HepG2 (cell line): ENCODE results near the gene MYOF.

Experiments
- ATF3 ChIP-seq: sonication (generic); formaldehyde crosslinking; IDR thresholded peaks from 2 replicates; pipeline ENCODE4 v1.4.0; 2020; ENCODE audit warnings: missing genetic modification reagents
- CTCF ChIP-seq: sonication (generic); formaldehyde crosslinking; IDR thresholded peaks from 2 replicates; pipeline ENCODE4 v1.5.0; 2020; ENCODE audit warnings: mild to moderate bottlenecking, missing genetic modification reagents, moderate library complexity
- EP300 ChIP-seq, 3 experiments: sonication (generic) in 1 of 3; formaldehyde crosslinking in 1 of 3; IDR thresholded peaks; 2 replicates each; pipeline versions ENCODE4 v1.5.1 to v1.6.1; 2011 to 2020; ENCODE audit warnings: low read depth in 2 of 3, low read length in 2 of 3, borderline replicate concordance in 1 of 3, improper control_type of control experiment in 1 of 3, mild to moderate bottlenecking in 1 of 3, missing genetic modification reagents in 1 of 3, moderate library complexity in 1 of 3
- FOXP1 ChIP-seq, 2 experiments: fragments of 450-650 bp in 1 of 2; IDR thresholded peaks; 2 replicates each; pipeline ENCODE4 v1.6.1; 2017 to 2018; ENCODE audit warnings: antibody characterized with exemption in 1 of 2
- KDM2A ChIP-seq: sonication (generic); formaldehyde crosslinking; IDR thresholded peaks from 2 replicates; pipeline ENCODE4 v1.4.0; 2020; ENCODE audit warnings: low read depth, missing genetic modification reagents, borderline replicate concordance
- KLF13 ChIP-seq: sonication (generic); formaldehyde crosslinking; IDR thresholded peaks from 2 replicates; pipeline ENCODE4 v1.4.0; 2020; ENCODE audit warnings: mild to moderate bottlenecking, missing genetic modification reagents
- PHF8 ChIP-seq: sonication (generic); formaldehyde crosslinking; IDR thresholded peaks from 2 replicates; pipeline ENCODE4 v1.5.0; 2020; ENCODE audit warnings: missing genetic modification reagents
- POLR2A ChIP-seq, 2 experiments: IDR thresholded peaks; 2 replicates each; pipeline ENCODE4 v1.6.1; 2011; ENCODE audit warnings: low read depth in 2 of 2, low read length in 2 of 2, mild to moderate bottlenecking in 1 of 2, moderate library complexity in 1 of 2; ENCODE audit not compliant: insufficient read depth in 1 of 2
- REST ChIP-seq, 2 experiments: IDR thresholded peaks; 2 replicates each; pipeline ENCODE4 v1.6.1; 2011 to 2012; ENCODE audit warnings: low read length in 2 of 2, borderline replicate concordance in 1 of 2, low read depth in 1 of 2, mild to moderate bottlenecking in 1 of 2, moderate library complexity in 1 of 2
- RNF2 ChIP-seq: fragments of 450-650 bp; conservative IDR thresholded peaks from 2 replicates; pipeline ENCODE4 v1.6.1; 2016; ENCODE audit warnings: low read depth
- SIN3A ChIP-seq: IDR thresholded peaks from 2 replicates; pipeline ENCODE4 v1.6.1; 2011; ENCODE audit warnings: low read depth, mild to moderate bottlenecking, control low read depth, low read length, borderline replicate concordance
- SNAPC2 ChIP-seq: sonication (generic); formaldehyde crosslinking; IDR thresholded peaks from 2 replicates; pipeline ENCODE4 v1.8.1; 2022; ENCODE audit warnings: mild to moderate bottlenecking, missing genetic modification reagents
- ZKSCAN1 ChIP-seq: fragments of 150-350 bp; IDR thresholded peaks from 2 replicates; pipeline ENCODE4 v1.6.1; 2014; ENCODE audit warnings: low read length
- TF ChIP-seq, protein P1 (sequence below): sonication (generic); formaldehyde crosslinking; IDR thresholded peaks from 2 replicates; pipeline ENCODE4 v1.4.0; 2020; ENCODE audit warnings: low read depth, missing genetic modification reagents

- no peak for TF ChIP-seq REST (IDR thresholded peaks at IDR 0.05; ENCODE audit: borderline replicate concordance in 1 of 2, low read depth in 1 of 2, low read length in 2 of 2)
- TF ChIP-seq POLR2A (IDR thresholded peaks at IDR 0.05; ENCODE audit: insufficient read depth in 1 of 2, low read depth in 2 of 2, low read length in 2 of 2) = no peak
- TF ChIP-seq SNAPC2 = no peak
- TF ChIP-seq, protein P1, sequence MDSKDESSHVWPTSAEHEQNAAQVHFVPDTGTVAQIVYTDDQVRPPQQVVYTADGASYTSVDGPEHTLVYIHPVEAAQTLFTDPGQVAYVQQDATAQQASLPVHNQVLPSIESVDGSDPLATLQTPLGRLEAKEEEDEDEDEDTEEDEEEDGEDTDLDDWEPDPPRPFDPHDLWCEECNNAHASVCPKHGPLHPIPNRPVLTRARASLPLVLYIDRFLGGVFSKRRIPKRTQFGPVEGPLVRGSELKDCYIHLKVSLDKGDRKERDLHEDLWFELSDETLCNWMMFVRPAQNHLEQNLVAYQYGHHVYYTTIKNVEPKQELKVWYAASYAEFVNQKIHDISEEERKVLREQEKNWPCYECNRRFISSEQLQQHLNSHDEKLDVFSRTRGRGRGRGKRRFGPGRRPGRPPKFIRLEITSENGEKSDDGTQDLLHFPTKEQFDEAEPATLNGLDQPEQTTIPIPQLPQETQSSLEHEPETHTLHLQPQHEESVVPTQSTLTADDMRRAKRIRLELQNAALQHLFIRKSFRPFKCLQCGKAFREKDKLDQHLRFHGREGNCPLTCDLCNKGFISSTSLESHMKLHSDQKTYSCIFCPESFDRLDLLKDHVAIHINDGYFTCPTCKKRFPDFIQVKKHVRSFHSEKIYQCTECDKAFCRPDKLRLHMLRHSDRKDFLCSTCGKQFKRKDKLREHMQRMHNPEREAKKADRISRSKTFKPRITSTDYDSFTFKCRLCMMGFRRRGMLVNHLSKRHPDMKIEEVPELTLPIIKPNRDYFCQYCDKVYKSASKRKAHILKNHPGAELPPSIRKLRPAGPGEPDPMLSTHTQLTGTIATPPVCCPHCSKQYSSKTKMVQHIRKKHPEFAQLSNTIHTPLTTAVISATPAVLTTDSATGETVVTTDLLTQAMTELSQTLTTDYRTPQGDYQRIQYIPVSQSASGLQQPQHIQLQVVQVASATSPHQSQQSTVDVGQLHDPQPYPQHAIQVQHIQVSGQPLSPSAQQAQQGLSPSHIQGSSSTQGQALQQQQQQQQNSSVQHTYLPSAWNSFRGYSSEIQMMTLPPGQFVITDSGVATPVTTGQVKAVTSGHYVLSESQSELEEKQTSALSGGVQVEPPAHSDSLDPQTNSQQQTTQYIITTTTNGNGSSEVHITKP (CRISPR knock-in tag) = no peak
- no peak for TF ChIP-seq KLF13 (CRISPR knock-in tag)
- TF ChIP-seq EP300 (IDR thresholded peaks at IDR 0.05; ENCODE audit: low read depth in 2 of 2, low read length in 2 of 2) = no peak
- TF ChIP-seq EP300 (CRISPR knock-in tag; IDR thresholded peaks at IDR 0.05; ENCODE audit: borderline replicate concordance) = no peak
- no peak for TF ChIP-seq PHF8 (CRISPR knock-in tag)
- TF ChIP-seq CTCF = no peak
- TF ChIP-seq KDM2A = no peak
- no peak for TF ChIP-seq RNF2
- no peak for TF ChIP-seq ZKSCAN1
- TF ChIP-seq SIN3A = no peak
- TF ChIP-seq ATF3 (CRISPR knock-in tag) = no peak
- no peak for TF ChIP-seq FOXP1 (IDR thresholded peaks at IDR 0.05)
- no peak for TF ChIP-seq FOXP1 (CRISPR knock-in tag; IDR thresholded peaks at IDR 0.05)
These were observed 114.5 kb downstream of the MYOF start for GRCh38 chr10:93367664-93368063.
